Esophagus squamous epithelium (tissue), 5 donors: ENCODE measurements around the gene NIPBL. TPM values are rescaled to one million over a fixed set of nuclear protein-coding genes. Genes with fewer than 3 reads are reported as not detected.
A peak's percentile ranks its signal among the peaks of the same experiment; 100 is the strongest.

ENCODE experiments used
- DNase-seq: peaks from one replicate; lab custom pipeline; 2025; lab: John Stamatoyannopoulos, UW
- H3K27ac ChIP-seq, 4 donors: fragments of 200-600 bp; sonication (generic); one replicate each; pipeline ENCODE4 v1.5.1; 2016 to 2019; ENCODE audit warnings: mild to moderate bottlenecking in 1 of 4
- H3K27me3 ChIP-seq, 4 donors: fragments of 200-600 bp; sonication (generic); 1 replicate in 3 of 4; 2 replicates in 1 of 4; pipeline versions ENCODE4 v1.5.1 to v1.6.0; 2017 to 2021; ENCODE audit warnings: antibody characterized with exemption in 1 of 4
- H3K36me3 ChIP-seq, 3 donors: fragments of 200-600 bp; sonication (generic); one replicate each; pipeline ENCODE4 v1.5.1; 2016 to 2019
- H3K4me1 ChIP-seq, 3 donors: fragments of 200-600 bp; sonication (generic); one replicate each; pipeline ENCODE4 v1.5.1; 2017 to 2019
- H3K4me3 ChIP-seq, 4 donors: fragments of 200-600 bp; sonication (generic); 1 replicate in 3 of 4; 2 replicates in 1 of 4; pipeline ENCODE4 v1.5.1; 2016 to 2019; ENCODE audit warnings: mild to moderate bottlenecking in 2 of 4, moderate library complexity in 1 of 4
- H3K9me3 ChIP-seq, 3 donors: fragments of 200-600 bp; sonication (generic); one replicate each; pipeline ENCODE4 v1.5.1; 2016 to 2019
- POLR2A ChIP-seq, 4 donors: fragments of 450-650 bp; IDR thresholded peaks; one replicate each; pipeline ENCODE4 v1.6.1; 2017; ENCODE audit warnings: antibody characterized with exemption in 4 of 4, mild to moderate bottlenecking in 4 of 4, moderate library complexity in 3 of 4
- WGBS, 2 donors: methylation state at CpG; one replicate each; pipeline ENCODE4 v1.1.5; 2018; 5-methylcytosine and 5-hydroxymethylcytosine counted together
- intact Hi-C: fragments of 100-400 bp; cut with DNase I; formaldehyde crosslinking; loops from one replicate; pipeline ENCODE4 v1.15.0; 2022
- total RNA-seq, 4 donors: library from RNA; depleted of rRNA; stranded (reverse); fragments of >200 nt; gene quantifications; one replicate each; pipeline ENCODE4 v1.1.0, GENCODE V29; 2016
- TF ChIP-seq, protein P1 (sequence below), 6 experiments: fragments of 450-650 bp in 4 of 6; fragments of 200-600 bp in 2 of 6; sonication (generic) in 2 of 6; IDR thresholded peaks; one replicate each; pipeline ENCODE4 v1.5.1; 2016 to 2019; ENCODE audit warnings: antibody characterized with exemption in 6 of 6, mild to moderate bottlenecking in 4 of 6, moderate library complexity in 4 of 6
- donor health status: DM: yes; HTN: yes; CAD: no.

Gene NIPBL
- total RNA-seq, 4 donors from 2014 or later: 19.4 to 50.0 (median 31.3) TPM

DNA sequence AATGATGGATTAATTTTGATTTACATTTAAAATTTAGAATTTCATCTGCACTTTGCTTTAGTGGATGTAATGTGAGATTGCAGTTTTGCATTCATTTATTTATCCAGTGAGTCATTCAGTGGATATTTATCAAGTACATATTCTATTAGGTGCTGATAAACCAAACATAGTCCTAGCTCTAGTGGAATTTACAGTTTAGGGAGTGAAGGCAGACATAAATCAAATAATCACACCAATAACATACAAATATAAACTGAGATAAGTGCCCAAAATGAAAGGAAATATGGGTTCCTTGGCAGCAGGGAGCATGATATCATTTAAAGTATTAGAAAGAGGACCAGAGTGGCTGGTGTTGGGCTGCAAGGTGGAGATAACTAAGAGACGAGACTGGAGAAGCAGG, 14.7 kb upstream of the NIPBL start:
- no peak for TF ChIP-seq POLR2A (IDR thresholded peaks at IDR 0.05)
- TF ChIP-seq, protein P1, sequence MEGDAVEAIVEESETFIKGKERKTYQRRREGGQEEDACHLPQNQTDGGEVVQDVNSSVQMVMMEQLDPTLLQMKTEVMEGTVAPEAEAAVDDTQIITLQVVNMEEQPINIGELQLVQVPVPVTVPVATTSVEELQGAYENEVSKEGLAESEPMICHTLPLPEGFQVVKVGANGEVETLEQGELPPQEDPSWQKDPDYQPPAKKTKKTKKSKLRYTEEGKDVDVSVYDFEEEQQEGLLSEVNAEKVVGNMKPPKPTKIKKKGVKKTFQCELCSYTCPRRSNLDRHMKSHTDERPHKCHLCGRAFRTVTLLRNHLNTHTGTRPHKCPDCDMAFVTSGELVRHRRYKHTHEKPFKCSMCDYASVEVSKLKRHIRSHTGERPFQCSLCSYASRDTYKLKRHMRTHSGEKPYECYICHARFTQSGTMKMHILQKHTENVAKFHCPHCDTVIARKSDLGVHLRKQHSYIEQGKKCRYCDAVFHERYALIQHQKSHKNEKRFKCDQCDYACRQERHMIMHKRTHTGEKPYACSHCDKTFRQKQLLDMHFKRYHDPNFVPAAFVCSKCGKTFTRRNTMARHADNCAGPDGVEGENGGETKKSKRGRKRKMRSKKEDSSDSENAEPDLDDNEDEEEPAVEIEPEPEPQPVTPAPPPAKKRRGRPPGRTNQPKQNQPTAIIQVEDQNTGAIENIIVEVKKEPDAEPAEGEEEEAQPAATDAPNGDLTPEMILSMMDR (IDR thresholded peaks at IDR 0.05): no peak
- WGBS, 2 donors: 92 to 95% methylated on average over 1 of the region's 1 CpG
- Histone ChIP-seq H3K27ac (no peak overlapping the region), H3K4me3 (no peak overlapping the region), H3K36me3 (no peaks in the 10 kb centered on the region), H3K9me3 (no peaks in the 10 kb centered on the region), H3K27me3 (no peaks in the 10 kb centered on the region), H3K4me1 (no peaks in the 10 kb centered on the region)
- intact Hi-C loops: no loop called here
- no peak for DNase-seq

DNA sequence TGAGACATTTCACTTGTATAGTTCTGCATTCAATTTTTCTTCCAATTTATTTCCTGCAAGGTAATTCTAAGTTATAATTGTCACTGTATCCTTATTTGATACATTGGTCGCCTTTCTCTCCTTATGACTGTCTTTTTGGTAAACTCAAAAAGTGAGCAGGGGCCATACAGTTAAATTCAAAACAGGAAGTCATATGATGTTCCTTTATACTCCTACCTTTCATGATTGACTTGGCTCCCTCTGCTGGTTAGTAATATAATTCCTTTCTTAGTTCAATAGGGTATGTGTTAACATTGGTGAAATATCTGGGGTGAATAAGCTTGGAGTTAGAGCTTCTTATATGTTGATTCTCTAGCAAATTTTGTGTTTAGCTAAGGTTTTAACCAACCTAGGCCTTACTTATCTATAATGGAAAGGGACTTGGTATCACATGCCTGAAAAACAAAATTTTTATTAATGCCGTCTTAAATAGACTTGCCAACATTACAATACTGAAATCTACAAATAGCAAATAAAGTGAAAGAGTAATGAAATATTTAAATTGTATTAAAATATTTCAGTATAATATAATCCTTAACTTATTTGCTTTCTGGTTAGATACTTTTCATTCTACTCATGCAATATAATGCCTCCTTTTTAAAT, 6.0 kb upstream of the NIPBL start:
- Histone ChIP-seq H3K9me3 (no peaks in the 10 kb centered on the region), H3K4me3 (no peak overlapping the region), H3K27me3 (no peaks in the 10 kb centered on the region), H3K36me3 (peaks cover 0 to 4% (median 0%) of the 10 kb centered on the region in 3 donors), H3K4me1 (peaks cover 7 to 41% (median 15%) of the 10 kb centered on the region in 3 donors), H3K27ac (peak overlapping the region in 1 of 4 donors; percentile 2)
- no peak for DNase-seq
- WGBS, 2 donors: 48 to 52% methylated on average over 2 of the region's 2 CpGs
- TF ChIP-seq POLR2A (IDR thresholded peaks at IDR 0.05): no peak
- TF ChIP-seq, protein P1 (IDR thresholded peaks at IDR 0.05): peak; percentile 50 to 78 (median 68)
- intact Hi-C loops: no loop called here

DNA sequence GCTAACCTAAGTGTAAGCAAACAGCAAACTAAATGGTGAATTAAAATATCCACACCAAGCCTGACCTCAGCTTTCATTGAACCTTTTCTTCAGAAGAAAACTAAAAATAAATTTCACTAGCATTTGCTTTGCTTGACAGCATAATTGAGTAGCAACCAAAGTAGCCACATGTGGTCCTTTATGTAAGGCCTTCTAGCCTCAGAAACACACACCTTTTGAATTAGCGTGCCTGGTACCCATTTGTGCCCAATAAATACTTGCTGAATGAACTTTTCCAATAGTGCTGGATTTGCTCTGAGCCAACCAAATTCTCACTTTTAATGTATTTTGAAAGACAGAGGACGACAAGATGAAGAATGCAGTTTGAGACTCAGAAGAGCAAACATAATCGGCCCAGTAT, 2.1 kb upstream of the NIPBL start:
- Histone ChIP-seq H3K27ac (peak overlapping the region in 2 of 4 donors; percentile 98), H3K36me3 (peaks cover 0 to 4% (median 0%) of the 10 kb centered on the region in 3 donors), H3K4me3 (peak overlapping the region; percentile 71 to 91 (median 89)), H3K27me3 (no peaks in the 10 kb centered on the region), H3K9me3 (no peaks in the 10 kb centered on the region), H3K4me1 (peaks cover 7 to 56% (median 21%) of the 10 kb centered on the region in 3 donors)
- TF ChIP-seq POLR2A (IDR thresholded peaks at IDR 0.05): no peak
- TF ChIP-seq, protein P1 (IDR thresholded peaks at IDR 0.05): no peak
- WGBS, 2 donors: 16 to 23% methylated on average over 3 of the region's 3 CpGs
- no peak for DNase-seq
- intact Hi-C loops: no loop called here

DNA sequence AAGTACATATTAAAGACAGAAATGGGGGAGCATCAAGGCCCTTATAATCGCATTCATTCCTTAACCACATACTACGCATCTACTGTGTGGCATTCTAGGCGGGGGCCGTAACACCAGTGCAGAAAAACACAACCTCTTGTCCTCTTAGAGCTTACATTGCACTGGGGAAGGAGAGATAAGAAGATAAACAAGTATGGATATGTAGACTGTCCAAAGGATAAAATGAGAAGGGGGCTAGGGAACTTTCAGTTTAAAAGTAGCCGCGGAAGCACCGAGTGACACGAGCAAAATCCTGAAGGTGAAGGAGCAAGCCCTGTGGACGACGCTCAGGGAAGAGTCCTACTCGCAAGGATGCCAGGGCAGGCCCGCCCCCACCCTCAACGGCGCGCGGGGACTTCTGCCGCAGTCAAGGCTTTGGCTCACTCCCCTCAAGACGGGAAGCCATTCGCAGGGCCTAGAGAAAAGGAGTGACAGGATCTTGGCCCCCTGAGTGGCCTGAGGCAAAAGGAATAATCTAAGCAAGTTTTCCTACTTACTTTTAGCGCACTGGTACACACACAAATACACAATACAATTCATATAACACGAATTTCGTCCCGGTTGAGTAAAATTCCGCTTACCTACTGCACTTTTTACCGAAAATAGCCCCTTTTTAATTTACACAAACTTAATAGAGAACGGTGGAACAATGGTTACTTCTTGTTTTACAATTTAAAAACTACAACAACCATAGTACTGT, 1.3 kb upstream of the NIPBL start:
- Histone ChIP-seq H3K36me3 (peaks cover 0 to 4% (median 0%) of the 10 kb centered on the region in 3 donors), H3K27me3 (no peaks in the 10 kb centered on the region), H3K27ac (peak overlapping the region; percentile 94 to 98 (median 98)), H3K4me1 (peaks cover 7 to 61% (median 25%) of the 10 kb centered on the region in 3 donors), H3K4me3 (peak overlapping the region; percentile 71 to 91 (median 89)), H3K9me3 (no peaks in the 10 kb centered on the region)
- 0 to 1% methylated on average over 25 to 26 of the region's 26 CpGs for WGBS, 2 donors
- no peak for TF ChIP-seq POLR2A (IDR thresholded peaks at IDR 0.05)
- TF ChIP-seq, protein P1 (IDR thresholded peaks at IDR 0.05): no peak
- DNase-seq: no peak
- intact Hi-C loops: no loop called here

DNA sequence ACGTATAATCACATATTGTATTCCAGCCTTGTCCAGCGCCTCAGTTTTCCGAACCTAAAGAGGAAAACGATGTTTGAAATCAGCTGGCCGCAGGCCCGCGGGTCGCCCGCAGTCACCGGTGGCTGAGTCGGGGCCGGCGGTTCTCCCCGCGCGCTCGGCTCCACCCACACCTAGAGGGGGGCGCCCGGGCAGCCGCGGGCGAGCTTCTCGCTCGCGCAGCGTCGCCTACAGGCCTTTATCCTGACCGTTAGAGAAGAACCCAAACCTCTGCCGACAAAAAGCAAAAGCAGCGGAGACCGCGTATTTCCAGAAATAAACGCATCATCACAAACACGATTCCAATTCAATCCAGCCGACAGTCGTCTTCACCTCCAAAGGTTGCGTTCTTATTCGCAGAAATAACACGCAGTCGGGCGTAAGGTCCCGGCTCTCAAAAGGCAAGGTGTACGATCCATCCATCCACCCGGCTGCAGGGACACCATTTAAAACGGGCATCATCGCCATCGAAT, 725 bp upstream of the NIPBL start:
- no peaks in the 10 kb centered on the region for H3K27me3 ChIP-seq
- peaks cover 7 to 61% (median 31%) of the 10 kb centered on the region in 3 donors for H3K4me1 ChIP-seq
- TF ChIP-seq POLR2A (IDR thresholded peaks at IDR 0.05): no peak
- TF ChIP-seq, protein P1 (IDR thresholded peaks at IDR 0.05): peak; percentile 24 to 50 (median 36)
- intact Hi-C loops: no loop called here
- no peaks in the 10 kb centered on the region for H3K9me3 ChIP-seq
- peaks cover 0 to 4% (median 0%) of the 10 kb centered on the region in 3 donors for H3K36me3 ChIP-seq
- DNase-seq: peak; percentile 13
- peak overlapping the region; percentile 94 to 98 (median 98) for H3K27ac ChIP-seq
- 0% methylated on average over 6 to 34 of the region's 47 CpGs for WGBS, 2 donors
- peak overlapping the region; percentile 71 to 91 (median 89) for H3K4me3 ChIP-seq
